ENCODE results near the gene UBQLN2.

- TF ChIP-seq CTCF (IDR thresholded peaks at IDR 0.05): no peak
- TF ChIP-seq POLR2A (IDR thresholded peaks at IDR 0.05): no peak
- no peak for TF ChIP-seq POLR2AphosphoS5 (IDR thresholded peaks at IDR 0.05)
Observed at GRCh38 chrX:56557376-56557929, 6.0 kb upstream of the UBQLN2 start.

Data from breast epithelium (tissue), 3 donors.